H1 (cell line): ENCODE results near the gene HDAC9. TPM values are rescaled to one million over a fixed set of nuclear protein-coding genes. Genes with fewer than 3 reads are reported as not detected.

Experiments
- CTCF ChIA-PET: fragments of 300-600 bp; sonication (Branson Sonifier 250); formaldehyde crosslinking; loops from one replicate; lab custom pipeline; 2021; ENCODE audit not compliant: partially characterized antibody; lab: Charles Lee
- POLR2A ChIA-PET: fragments of 300-600 bp; sonication (Branson Sonifier 250); formaldehyde crosslinking; loops from one replicate; lab custom pipeline; 2021; ENCODE audit warnings: inconsistent platforms; ENCODE audit not compliant: partially characterized antibody; lab: Charles Lee
- DNase-seq, 2 experiments: peaks; one replicate each; pipeline versions ENCODE4 v3.0.0 to v3.0.0-alpha.2; 2010 to 2022; ENCODE audit warnings: low spot score in 2 of 2, low read depth in 1 of 2, mixed read lengths in 1 of 2
- FAIRE-seq: peaks from 2 replicates; lab custom pipeline; 2011; peaks lifted over from hg19 to GRCh38; lab: Jason Lieb, UNC
- H2AFZ ChIP-seq: 2 replicates; pipeline ENCODE4 v1.8.1; 2012; ENCODE audit warnings: low read length, inconsistent platforms
- H2AK5ac ChIP-seq: 2 replicates; pipeline ENCODE4 v1.6.1; 2013; ENCODE audit warnings: low read depth, low read length
- H2BK120ac ChIP-seq: replicated peaks from 2 replicates; pipeline ENCODE3; 2013; ENCODE audit warnings: low read depth, low read length, inconsistent platforms
- H2BK12ac ChIP-seq: 2 replicates; pipeline ENCODE4 v1.6.1; 2013; ENCODE audit warnings: low read depth, low read length
- H2BK15ac ChIP-seq: 2 replicates; pipeline ENCODE4 v1.6.1; 2013; ENCODE audit warnings: low read length
- H2BK20ac ChIP-seq: 2 replicates; pipeline ENCODE4 v1.6.1; 2013; ENCODE audit warnings: low read length
- H2BK5ac ChIP-seq: 2 replicates; pipeline ENCODE4 v1.6.1; 2013; ENCODE audit warnings: low read depth, low read length
- H3K14ac ChIP-seq: 2 replicates; pipeline ENCODE4 v1.6.1; 2013; ENCODE audit warnings: inconsistent platforms; ENCODE audit not compliant: insufficient read length
- H3K18ac ChIP-seq: 2 replicates; pipeline ENCODE4 v1.6.1; 2013; ENCODE audit warnings: low read length; ENCODE audit errors: extremely low read depth
- H3K23ac ChIP-seq: 2 replicates; pipeline ENCODE4 v1.6.1; 2013; ENCODE audit warnings: inconsistent platforms; ENCODE audit not compliant: insufficient read length
- H3K23me2 ChIP-seq: 2 replicates; pipeline ENCODE4 v1.6.1; 2013; ENCODE audit warnings: low read depth, low read length
- H3K27ac ChIP-seq: 2 replicates; pipeline ENCODE4 v1.6.1; 2011; ENCODE audit warnings: low read depth, low read length, inconsistent platforms
- H3K27me3 ChIP-seq, 4 experiments: replicated peaks in 1 of 4; 1 replicate in 1 of 4; 2 replicates in 3 of 4; pipeline versions ENCODE4 v1.6.1 to v1.8.1; 2011 to 2013; ENCODE audit warnings: low read length in 3 of 4, mild to moderate bottlenecking in 3 of 4, inconsistent platforms in 2 of 4, mixed read lengths in 2 of 4, moderate library complexity in 1 of 4; ENCODE audit not compliant: control insufficient read depth in 3 of 4, insufficient read depth in 3 of 4; ENCODE audit errors: extremely low read depth in 1 of 4
- H3K36me3 ChIP-seq, 4 experiments: 2 replicates each; pipeline versions ENCODE4 v1.6.1 to v1.8.1; 2011 to 2013; ENCODE audit warnings: mild to moderate bottlenecking in 4 of 4, low read length in 3 of 4, moderate library complexity in 2 of 4, control low read depth in 1 of 4, inconsistent platforms in 1 of 4; ENCODE audit not compliant: insufficient read depth in 4 of 4, control insufficient read depth in 2 of 4
- H3K4ac ChIP-seq: replicated peaks from 2 replicates; pipeline ENCODE3; 2013; ENCODE audit warnings: low read length, low read depth, mixed read lengths, inconsistent platforms; ENCODE audit not compliant: insufficient read length
- H3K4me1 ChIP-seq, 4 experiments: replicated peaks in 1 of 4; 1 replicate in 1 of 4; 2 replicates in 3 of 4; pipeline versions ENCODE4 v1.6.1 to v1.8.1; 2011 to 2013; ENCODE audit warnings: low read length in 3 of 4, inconsistent platforms in 2 of 4, mixed read lengths in 1 of 4; ENCODE audit not compliant: insufficient read depth in 4 of 4, control insufficient read depth in 3 of 4
- H3K4me2 ChIP-seq, 2 experiments: 2 replicates each; pipeline versions ENCODE4 v1.6.1 to v1.8.1; 2011 to 2013; ENCODE audit warnings: low read depth in 2 of 2, low read length in 2 of 2, control low read depth in 1 of 2, inconsistent platforms in 1 of 2, mild to moderate bottlenecking in 1 of 2; ENCODE audit not compliant: insufficient read depth in 1 of 2
- H3K4me3 ChIP-seq, 4 experiments: fragments of 200-600, 300-600 bp in 1 of 4; sonication (generic), shearing (Covaris generic), sonication (Bioruptor Twin) in 1 of 4; 2 replicates each; pipeline versions ENCODE4 v1.5.1 to v1.8.1; 2011 to 2016; ENCODE audit warnings: low read length in 4 of 4, low read depth in 3 of 4, control low read depth in 2 of 4, inconsistent platforms in 2 of 4, mild to moderate bottlenecking in 2 of 4, mixed read lengths in 1 of 4, moderate library complexity in 1 of 4; ENCODE audit not compliant: insufficient read depth in 2 of 4; ENCODE audit errors: extremely low read depth in 1 of 4
- H3K56ac ChIP-seq: replicated peaks from 2 replicates; pipeline ENCODE3; 2013; ENCODE audit warnings: low read depth, mild to moderate bottlenecking, mixed read lengths, low read length, inconsistent platforms; ENCODE audit not compliant: insufficient read length
- H3K79me1 ChIP-seq: 2 replicates; pipeline ENCODE4 v1.6.1; 2013; ENCODE audit warnings: low read depth, low read length, control low read depth
- H3K79me2 ChIP-seq, 2 experiments: 2 replicates each; pipeline versions ENCODE4 v1.6.1 to v1.8.1; 2012 to 2013; ENCODE audit warnings: low read length in 2 of 2, mild to moderate bottlenecking in 2 of 2, inconsistent platforms in 1 of 2; ENCODE audit not compliant: insufficient read depth in 2 of 2, control insufficient read depth in 1 of 2
- H3K9ac ChIP-seq, 4 experiments: replicated peaks in 1 of 4; 1 replicate in 1 of 4; 2 replicates in 3 of 4; pipeline versions ENCODE4 v1.6.1 to v1.8.1; 2011 to 2013; ENCODE audit warnings: low read depth in 3 of 4, low read length in 3 of 4, control low read depth in 2 of 4, mild to moderate bottlenecking in 2 of 4, moderate library complexity in 2 of 4, inconsistent platforms in 1 of 4; ENCODE audit errors: extremely low read depth in 1 of 4
- H3K9me3 ChIP-seq, 2 experiments: 2 replicates each; pipeline versions ENCODE4 v1.6.1 to v1.8.1; 2012 to 2013; ENCODE audit warnings: mild to moderate bottlenecking in 2 of 2, moderate library complexity in 2 of 2, control low read depth in 1 of 2, inconsistent platforms in 1 of 2, low read depth in 1 of 2, low read length in 1 of 2, mixed read lengths in 1 of 2; ENCODE audit not compliant: insufficient read depth in 2 of 2
- H4K20me1 ChIP-seq, 2 experiments: replicated peaks in 1 of 2; 2 replicates each; pipeline versions ENCODE3 to v1.8.1; 2011 to 2013; ENCODE audit warnings: inconsistent platforms in 2 of 2, low read length in 2 of 2, mild to moderate bottlenecking in 1 of 2; ENCODE audit not compliant: insufficient read depth in 2 of 2, control insufficient read depth in 1 of 2
- H4K5ac ChIP-seq: 2 replicates; pipeline ENCODE4 v1.6.1; 2013; ENCODE audit warnings: low read length, low read depth, mixed read lengths, inconsistent platforms; ENCODE audit not compliant: insufficient read length
- H4K8ac ChIP-seq: 2 replicates; pipeline ENCODE4 v1.8.0; 2013; ENCODE audit warnings: mild to moderate bottlenecking, moderate library complexity, low read length, inconsistent platforms; ENCODE audit not compliant: insufficient read depth; ENCODE audit errors: extremely low read depth
- H4K91ac ChIP-seq: replicated peaks from 2 replicates; pipeline ENCODE3; 2013; ENCODE audit warnings: low read length, mixed read lengths, inconsistent platforms; ENCODE audit not compliant: insufficient read length
- BACH1 ChIP-seq: IDR thresholded peaks from 2 replicates; pipeline ENCODE4 v1.6.1; 2012; ENCODE audit warnings: low read length, improper control_type of control experiment
- CREB1 ChIP-seq: IDR thresholded peaks from 2 replicates; pipeline ENCODE4 v1.6.1; 2012; ENCODE audit warnings: inconsistent platforms
- CTBP2 ChIP-seq: IDR thresholded peaks from 2 replicates; pipeline ENCODE4 v1.7.0; 2011; ENCODE audit warnings: borderline replicate concordance, mild to moderate bottlenecking, moderate library complexity, mixed read lengths, low read length; ENCODE audit not compliant: insufficient read depth, insufficient read length
- HDAC2 ChIP-seq, 2 experiments: fragments of 300-600 bp in 1 of 2; sonication (generic) in 1 of 2; IDR thresholded peaks; 2 replicates each; pipeline ENCODE4 v1.6.1; 2011 to 2012; ENCODE audit warnings: low read depth in 2 of 2, low read length in 2 of 2, mild to moderate bottlenecking in 2 of 2, moderate library complexity in 2 of 2, borderline replicate concordance in 1 of 2, inconsistent platforms in 1 of 2
- PHF8 ChIP-seq: fragments of 200-600 bp; sonication (generic); conservative IDR thresholded peaks from 2 replicates; pipeline ENCODE4 v1.7.1; 2012; ENCODE audit warnings: low read depth, mild to moderate bottlenecking, inconsistent platforms, low read length, moderate library complexity
- POLR2AphosphoS5 ChIP-seq: IDR thresholded peaks from 2 replicates; pipeline ENCODE4 v1.6.1; 2011; ENCODE audit warnings: low read depth, low read length
- POU5F1 ChIP-seq: IDR thresholded peaks from 2 replicates; pipeline ENCODE4 v1.6.1; 2011; ENCODE audit warnings: low read depth, mild to moderate bottlenecking, low read length, moderate library complexity
- RAD21 ChIP-seq, 2 experiments: IDR thresholded peaks in 1 of 2; conservative IDR thresholded peaks in 1 of 2; 2 replicates each; pipeline ENCODE4 v1.6.1; 2011; ENCODE audit warnings: low read depth in 2 of 2, low read length in 2 of 2, improper control_type of control experiment in 1 of 2, inconsistent platforms in 1 of 2, mild to moderate bottlenecking in 1 of 2, moderate library complexity in 1 of 2
- RNF2 ChIP-seq: fragments of 200-900, 300-1000 bp; sonication (generic); IDR thresholded peaks from 2 replicates; pipeline ENCODE4 v1.7.1; 2016; ENCODE audit warnings: borderline replicate concordance, low read depth, mild to moderate bottlenecking, antibody characterized with exemption, low read length; ENCODE audit not compliant: poor library complexity, severe bottlenecking; ENCODE audit errors: missing control alignments
- SP1 ChIP-seq: IDR thresholded peaks from 2 replicates; pipeline ENCODE4 v1.6.1; 2011; ENCODE audit warnings: low read depth, low read length
- TEAD4 ChIP-seq: IDR thresholded peaks from 2 replicates; pipeline ENCODE4 v1.6.1; 2012; ENCODE audit warnings: low read depth, low read length, inconsistent platforms, mixed read lengths
- YY1 ChIP-seq: IDR thresholded peaks from 2 replicates; pipeline ENCODE4 v1.6.1; 2011; ENCODE audit warnings: low read depth, mild to moderate bottlenecking, low read length
- ZNF274 ChIP-seq: IDR thresholded peaks from 2 replicates; pipeline ENCODE4 v1.7.0; 2012; ENCODE audit warnings: low read length, borderline replicate concordance; ENCODE audit errors: extremely low read depth
- polyA plus RNA-seq, 7 experiments: library from polyadenylated mRNA; depleted of rRNA in 3 of 7; stranded (reverse) in 5 of 7; unstranded in 2 of 7; fragments of >200 nt in 5 of 7; fragments of 200-250 nt in 2 of 7; gene quantifications; 1 replicate in 5 of 7; 2 replicates in 1 of 7; 4 replicates in 1 of 7; pipeline versions ENCODE4 v1.2.1 to v1.2.3, GENCODE V29; 2011 to 2013; ENCODE audit warnings: missing spikeins in 2 of 7, mixed read lengths in 2 of 7
- total RNA-seq: library from RNA; stranded (reverse); fragmentation: NEBNext Ultra II Directional; extraction: Animal tissue kit (Norgen Biotek cat#: 25700); gene quantifications from 2 replicates; pipeline ENCODE4 v1.2.1, GENCODE V29; 2021

HDAC9 gene
- total and polyA plus RNA-seq, 2 of the 8 experiments (the other 6 are each of a cell fraction or from before 2014, with no cell fraction given): 9.5 to 13.1 TPM

- FAIRE-seq: no peak
- no peaks in the 10 kb centered on the region for H3K27me3 ChIP-seq
Observed at GRCh38 chr7:18468795-18469194, 26.8 kb upstream of the HDAC9 start.

More at GRCh38 chr7:18468795-18469194, 26.8 kb upstream of the HDAC9 start:
- H3K9ac ChIP-seq: no peak overlapping the region
- H3K18ac ChIP-seq: no peak overlapping the region
- no peak overlapping the region for H3K4me3 ChIP-seq
- CTCF ChIA-PET: interaction anchor here (1.0 to 1.4 kb wide), 3 partner anchors 8 to 115 kb away, joined by 3 to 5 read pairs (median 3); no protein-coding TSS in a partner anchor
- TF ChIP-seq RNF2 (no peak), CREB1 (no peak), POLR2AphosphoS5 (no peak), RAD21 (IDR thresholded peaks at IDR 0.05 in 1 of 2, conservative IDR thresholded peaks at IDR 0.05 in 1 of 2; ENCODE audit: low read depth in 2 of 2, low read length in 2 of 2) (no peak), TEAD4 (no peak), PHF8 (no peak), BACH1 (no peak), YY1 (no peak), SP1 (no peak), POU5F1 (no peak), CTBP2 (no peak), ZNF274 (no peak), HDAC2 (IDR thresholded peaks at IDR 0.05; ENCODE audit: borderline replicate concordance in 1 of 2, low read depth in 2 of 2, low read length in 2 of 2) (no peak)
- H3K79me2 ChIP-seq: no peaks in the 10 kb centered on the region
- no peak overlapping the region for H2AK5ac ChIP-seq
- no peak overlapping the region for H3K14ac ChIP-seq
- H3K4me2 ChIP-seq: no peak overlapping the region
- no peaks in the 10 kb centered on the region for H3K4me1 ChIP-seq
- H2BK12ac ChIP-seq: no peak overlapping the region
- no peak overlapping the region for H2BK20ac ChIP-seq
- H3K9me3 ChIP-seq: no peaks in the 10 kb centered on the region
- no peak overlapping the region for H3K27ac ChIP-seq
- no peak overlapping the region for H4K8ac ChIP-seq
- POLR2A ChIA-PET: no interaction called here
- no peak overlapping the region for H3K23ac ChIP-seq
- DNase-seq: no peak
- no peaks in the 10 kb centered on the region for H3K79me1 ChIP-seq
- H4K91ac ChIP-seq: no peak overlapping the region
- H2BK5ac ChIP-seq: no peak overlapping the region
- no peak overlapping the region for H3K4ac ChIP-seq
- no peak overlapping the region for H2AFZ ChIP-seq
- H4K5ac ChIP-seq: no peak overlapping the region
- no peaks in the 10 kb centered on the region for H3K23me2 ChIP-seq
- H2BK15ac ChIP-seq: no peak overlapping the region
- H2BK120ac ChIP-seq: no peak overlapping the region
- H3K36me3 ChIP-seq: no peaks in the 10 kb centered on the region
- no peaks in the 10 kb centered on the region for H4K20me1 ChIP-seq
- no peak overlapping the region for H3K56ac ChIP-seq
